ENCODE data around the gene PTPRZ1.

DNA sequence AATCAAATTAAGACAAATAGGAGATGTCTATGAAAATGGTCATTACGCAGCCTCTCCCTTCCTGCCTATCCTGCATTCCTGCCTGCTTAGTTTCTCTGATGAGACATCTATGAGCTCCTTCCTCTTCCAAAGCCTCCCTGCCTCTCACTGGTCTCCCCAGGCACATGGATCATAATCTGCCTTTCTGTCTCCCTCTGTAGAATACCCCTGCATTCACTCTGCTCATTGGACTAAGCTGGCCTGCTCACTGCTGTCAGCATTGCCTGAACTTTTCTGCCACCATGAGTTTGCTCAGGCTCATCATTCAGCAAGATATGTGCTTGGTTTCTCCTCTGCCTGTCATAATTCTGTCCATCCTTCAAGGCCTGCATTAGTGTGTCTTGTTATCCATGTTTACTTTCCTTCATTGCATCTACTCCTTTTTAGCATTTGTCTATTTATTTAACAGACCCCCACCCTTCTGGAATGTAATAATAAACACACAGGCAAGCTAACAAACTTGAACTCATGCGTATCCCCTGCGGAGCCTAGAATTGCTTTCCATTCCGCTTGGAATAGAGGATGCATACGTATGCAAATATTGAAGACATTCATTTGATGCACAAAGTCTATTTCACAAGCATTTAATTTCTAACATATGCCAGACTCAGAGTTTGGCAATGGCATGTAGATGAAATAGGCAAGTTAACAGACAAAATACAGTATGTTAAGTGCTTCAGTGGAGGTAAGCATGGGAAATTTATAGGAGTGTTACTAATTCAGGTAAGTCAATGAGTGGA, 88.3 kb downstream of the PTPRZ1 start:
- TF ChIP-seq, protein P1, sequence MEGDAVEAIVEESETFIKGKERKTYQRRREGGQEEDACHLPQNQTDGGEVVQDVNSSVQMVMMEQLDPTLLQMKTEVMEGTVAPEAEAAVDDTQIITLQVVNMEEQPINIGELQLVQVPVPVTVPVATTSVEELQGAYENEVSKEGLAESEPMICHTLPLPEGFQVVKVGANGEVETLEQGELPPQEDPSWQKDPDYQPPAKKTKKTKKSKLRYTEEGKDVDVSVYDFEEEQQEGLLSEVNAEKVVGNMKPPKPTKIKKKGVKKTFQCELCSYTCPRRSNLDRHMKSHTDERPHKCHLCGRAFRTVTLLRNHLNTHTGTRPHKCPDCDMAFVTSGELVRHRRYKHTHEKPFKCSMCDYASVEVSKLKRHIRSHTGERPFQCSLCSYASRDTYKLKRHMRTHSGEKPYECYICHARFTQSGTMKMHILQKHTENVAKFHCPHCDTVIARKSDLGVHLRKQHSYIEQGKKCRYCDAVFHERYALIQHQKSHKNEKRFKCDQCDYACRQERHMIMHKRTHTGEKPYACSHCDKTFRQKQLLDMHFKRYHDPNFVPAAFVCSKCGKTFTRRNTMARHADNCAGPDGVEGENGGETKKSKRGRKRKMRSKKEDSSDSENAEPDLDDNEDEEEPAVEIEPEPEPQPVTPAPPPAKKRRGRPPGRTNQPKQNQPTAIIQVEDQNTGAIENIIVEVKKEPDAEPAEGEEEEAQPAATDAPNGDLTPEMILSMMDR (IDR thresholded peaks at IDR 0.05; ENCODE audit: insufficient read depth, low read length, poor library complexity, severe bottlenecking) = no peak
- TF ChIP-seq EZH2phosphoT487 (conservative IDR thresholded peaks at IDR 0.05; ENCODE audit: low read length) = no peak

Data from SU-DHL-6 (cell line).